HepG2 (cell line): ENCODE measurements around the gene GSK3A. TPM values are rescaled to one million over a fixed set of nuclear protein-coding genes. Genes with fewer than 3 reads are reported as not detected.

Experiments used
- ARID3A ChIP-seq: IDR thresholded peaks from 2 replicates; pipeline ENCODE4 v1.6.1; 2012; ENCODE audit warnings: low read depth, low read length, improper control_type of control experiment
- BCL6 ChIP-seq: IDR thresholded peaks from 2 replicates; pipeline ENCODE4 v1.6.1; 2016; ENCODE audit warnings: missing genetic modification reagents, missing compliant biosample characterization
- DPF2 ChIP-seq: sonication (generic); formaldehyde crosslinking; IDR thresholded peaks from 2 replicates; pipeline ENCODE4 v1.4.0; 2020; ENCODE audit warnings: mild to moderate bottlenecking, low read depth, missing genetic modification reagents, borderline replicate concordance
- JUND ChIP-seq: sonication (generic); formaldehyde crosslinking; IDR thresholded peaks from 2 replicates; pipeline ENCODE4 v1.8.0; 2022; ENCODE audit warnings: mild to moderate bottlenecking, missing genetic modification reagents
- KLF16 ChIP-seq, 2 experiments: sonication (generic) in 1 of 2; formaldehyde crosslinking in 1 of 2; IDR thresholded peaks; 2 replicates each; pipeline versions ENCODE4 v1.6.1 to v1.8.0; 2016 to 2023; ENCODE audit warnings: missing genetic modification reagents in 2 of 2, missing compliant biosample characterization in 1 of 2
- MTA3 ChIP-seq: sonication (generic); formaldehyde crosslinking; IDR thresholded peaks from 2 replicates; pipeline ENCODE4 v1.4.0; 2020; ENCODE audit warnings: missing genetic modification reagents
- SMAD1 ChIP-seq: sonication (generic); formaldehyde crosslinking; IDR thresholded peaks from 2 replicates; pipeline ENCODE4 v1.4.0; 2020; ENCODE audit warnings: missing genetic modification reagents, low read depth, mild to moderate bottlenecking, borderline replicate concordance
- THYN1 ChIP-seq: sonication (generic); formaldehyde crosslinking; IDR thresholded peaks from 2 replicates; pipeline ENCODE4 v1.8.1; 2023; ENCODE audit warnings: low read depth, mild to moderate bottlenecking, moderate library complexity, missing genetic modification reagents, borderline replicate concordance
- WIZ ChIP-seq: sonication (generic); formaldehyde crosslinking; IDR thresholded peaks from 2 replicates; pipeline ENCODE4 v1.5.1; 2020; ENCODE audit warnings: mild to moderate bottlenecking, missing genetic modification reagents
- ZFP90 ChIP-seq: sonication (generic); formaldehyde crosslinking; IDR thresholded peaks from 2 replicates; pipeline ENCODE4 v1.8.0; 2022; ENCODE audit warnings: missing genetic modification reagents, mild to moderate bottlenecking, inconsistent platforms, borderline replicate concordance
- ZFY ChIP-seq: sonication (generic); formaldehyde crosslinking; IDR thresholded peaks from 2 replicates; pipeline ENCODE4 v1.4.0; 2020; ENCODE audit warnings: missing genetic modification reagents
- ZNF615 ChIP-seq: sonication (generic); formaldehyde crosslinking; IDR thresholded peaks from 2 replicates; pipeline ENCODE4 v1.5.0; 2020; ENCODE audit warnings: mild to moderate bottlenecking, missing genetic modification reagents, borderline replicate concordance
- ZNF709 ChIP-seq: sonication (generic); formaldehyde crosslinking; IDR thresholded peaks from 2 replicates; pipeline ENCODE4 v1.5.0; 2020; ENCODE audit warnings: mild to moderate bottlenecking, missing genetic modification reagents
- ZNF746 ChIP-seq: sonication (generic); formaldehyde crosslinking; IDR thresholded peaks from 2 replicates; pipeline ENCODE4 v1.8.0; 2022; ENCODE audit warnings: mild to moderate bottlenecking, missing genetic modification reagents
- polyA plus RNA-seq, 8 experiments: library from polyadenylated mRNA; depleted of rRNA in 3 of 8; stranded (reverse) in 7 of 8; unstranded in 1 of 8; fragments of >200 nt; fragmentation: Illumina TruSeq in 4 of 8; extraction: Trizol in 4 of 8; gene quantifications; 2 replicates each; pipeline versions ENCODE4 v1.2.1 to v1.2.3, GENCODE V29; 2011 to 2016; ENCODE audit warnings: low read depth in 4 of 8, missing spikeins in 1 of 8, mixed read lengths in 1 of 8; ENCODE audit not compliant: insufficient read depth in 1 of 8
- total RNA-seq, 5 experiments: library from RNA; depleted of rRNA; stranded (reverse); fragments of >200 nt; fragmentation: Illumina TruSeq; extraction: Trizol; gene quantifications; 2 replicates each; pipeline ENCODE4 v1.2.3, GENCODE V29; 2016; ENCODE audit warnings: low read depth in 1 of 5
- TF ChIP-seq, protein P1 (sequence below): sonication (generic); formaldehyde crosslinking; IDR thresholded peaks from 2 replicates; pipeline ENCODE4 v1.4.0; 2020; ENCODE audit warnings: mild to moderate bottlenecking, missing genetic modification reagents

GSK3A gene
- total and polyA plus RNA-seq, 2 of the 13 experiments (the other 11 are each of a cell fraction or from before 2014, with no cell fraction given) = 16.9 to 52.5 TPM

DNA sequence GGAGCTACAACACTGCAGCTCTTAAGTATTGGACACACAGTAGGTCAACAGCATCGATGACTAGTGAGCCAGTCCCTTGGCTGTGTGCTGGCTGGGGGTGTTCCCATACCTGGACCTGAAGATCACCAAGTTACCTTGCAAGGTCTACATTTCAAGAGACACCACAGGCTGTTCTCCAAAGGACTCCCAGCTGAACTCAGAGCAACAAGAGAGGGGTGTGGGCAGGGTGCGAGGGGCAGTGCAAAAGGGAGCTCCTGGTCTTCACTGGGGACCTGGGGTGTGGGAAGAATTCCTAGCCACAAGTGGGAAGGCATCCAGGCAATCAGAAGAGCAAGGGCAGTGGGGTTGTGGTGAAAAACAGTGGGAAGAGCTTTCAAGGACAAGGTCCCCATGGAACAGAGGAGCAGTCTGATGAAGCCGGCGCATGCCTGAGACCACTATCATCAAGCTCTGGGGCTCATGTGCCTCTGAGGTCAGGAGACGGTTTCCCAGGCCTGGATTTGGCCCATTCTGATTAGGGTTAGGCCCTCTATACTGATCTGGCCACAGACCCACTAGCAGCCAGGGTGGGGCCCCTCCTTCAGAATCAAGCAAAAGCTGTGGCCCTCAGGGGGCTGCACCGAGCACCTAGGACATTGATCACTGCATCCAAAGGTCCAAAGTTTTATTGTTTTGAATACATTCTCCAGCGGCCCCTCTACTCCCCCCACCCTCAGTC is 4.7 kb upstream of the GSK3A start (continued):
- TF ChIP-seq ARID3A = no peak
- no peak for TF ChIP-seq ZNF746 (CRISPR knock-in tag)
- TF ChIP-seq BCL6 (CRISPR knock-in tag) = no peak
- no peak for TF ChIP-seq ZNF709
- no peak for TF ChIP-seq ZNF615
- TF ChIP-seq WIZ (CRISPR knock-in tag) = no peak
- TF ChIP-seq MTA3 (CRISPR knock-in tag) = no peak
- TF ChIP-seq ZFY (CRISPR knock-in tag) = no peak
- no peak for TF ChIP-seq DPF2 (CRISPR knock-in tag)
- TF ChIP-seq, protein P1, sequence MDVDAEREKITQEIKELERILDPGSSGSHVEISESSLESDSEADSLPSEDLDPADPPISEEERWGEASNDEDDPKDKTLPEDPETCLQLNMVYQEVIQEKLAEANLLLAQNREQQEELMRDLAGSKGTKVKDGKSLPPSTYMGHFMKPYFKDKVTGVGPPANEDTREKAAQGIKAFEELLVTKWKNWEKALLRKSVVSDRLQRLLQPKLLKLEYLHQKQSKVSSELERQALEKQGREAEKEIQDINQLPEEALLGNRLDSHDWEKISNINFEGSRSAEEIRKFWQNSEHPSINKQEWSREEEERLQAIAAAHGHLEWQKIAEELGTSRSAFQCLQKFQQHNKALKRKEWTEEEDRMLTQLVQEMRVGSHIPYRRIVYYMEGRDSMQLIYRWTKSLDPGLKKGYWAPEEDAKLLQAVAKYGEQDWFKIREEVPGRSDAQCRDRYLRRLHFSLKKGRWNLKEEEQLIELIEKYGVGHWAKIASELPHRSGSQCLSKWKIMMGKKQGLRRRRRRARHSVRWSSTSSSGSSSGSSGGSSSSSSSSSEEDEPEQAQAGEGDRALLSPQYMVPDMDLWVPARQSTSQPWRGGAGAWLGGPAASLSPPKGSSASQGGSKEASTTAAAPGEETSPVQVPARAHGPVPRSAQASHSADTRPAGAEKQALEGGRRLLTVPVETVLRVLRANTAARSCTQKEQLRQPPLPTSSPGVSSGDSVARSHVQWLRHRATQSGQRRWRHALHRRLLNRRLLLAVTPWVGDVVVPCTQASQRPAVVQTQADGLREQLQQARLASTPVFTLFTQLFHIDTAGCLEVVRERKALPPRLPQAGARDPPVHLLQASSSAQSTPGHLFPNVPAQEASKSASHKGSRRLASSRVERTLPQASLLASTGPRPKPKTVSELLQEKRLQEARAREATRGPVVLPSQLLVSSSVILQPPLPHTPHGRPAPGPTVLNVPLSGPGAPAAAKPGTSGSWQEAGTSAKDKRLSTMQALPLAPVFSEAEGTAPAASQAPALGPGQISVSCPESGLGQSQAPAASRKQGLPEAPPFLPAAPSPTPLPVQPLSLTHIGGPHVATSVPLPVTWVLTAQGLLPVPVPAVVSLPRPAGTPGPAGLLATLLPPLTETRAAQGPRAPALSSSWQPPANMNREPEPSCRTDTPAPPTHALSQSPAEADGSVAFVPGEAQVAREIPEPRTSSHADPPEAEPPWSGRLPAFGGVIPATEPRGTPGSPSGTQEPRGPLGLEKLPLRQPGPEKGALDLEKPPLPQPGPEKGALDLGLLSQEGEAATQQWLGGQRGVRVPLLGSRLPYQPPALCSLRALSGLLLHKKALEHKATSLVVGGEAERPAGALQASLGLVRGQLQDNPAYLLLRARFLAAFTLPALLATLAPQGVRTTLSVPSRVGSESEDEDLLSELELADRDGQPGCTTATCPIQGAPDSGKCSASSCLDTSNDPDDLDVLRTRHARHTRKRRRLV (CRISPR knock-in tag) = no peak
- 0 out of 2 replicates have a peak, but pooled peaks have one; percentile 0 for TF ChIP-seq JUND (CRISPR knock-in tag)
- no peak for TF ChIP-seq SMAD1 (CRISPR knock-in tag)
- no peak for TF ChIP-seq ZFP90
- TF ChIP-seq THYN1 = no peak
- 0 out of 4 replicates have a peak, but pooled peaks of 1 of the 2 experiments have one; percentile 20 for TF ChIP-seq KLF16 (CRISPR knock-in tag; IDR thresholded peaks at IDR 0.05)
